ACHN (cell line): ENCODE results near the gene THAP7.
A peak's percentile ranks its signal among the peaks of the same experiment; 100 is the strongest.

ENCODE experiments used
- DNase-seq: peaks from one replicate; pipeline ENCODE4 v3.0.0-alpha.2; 2015
- in situ Hi-C: cut with HindIII; loops from 2 replicates; pipeline ENCODE4 v1.10.0; 2017; ENCODE audit warnings: low sequenced_read_pairs, low pct_ligation_motif_present, low pct_unique_long_range_greater_than_20kb

Gene THAP7

DNA sequence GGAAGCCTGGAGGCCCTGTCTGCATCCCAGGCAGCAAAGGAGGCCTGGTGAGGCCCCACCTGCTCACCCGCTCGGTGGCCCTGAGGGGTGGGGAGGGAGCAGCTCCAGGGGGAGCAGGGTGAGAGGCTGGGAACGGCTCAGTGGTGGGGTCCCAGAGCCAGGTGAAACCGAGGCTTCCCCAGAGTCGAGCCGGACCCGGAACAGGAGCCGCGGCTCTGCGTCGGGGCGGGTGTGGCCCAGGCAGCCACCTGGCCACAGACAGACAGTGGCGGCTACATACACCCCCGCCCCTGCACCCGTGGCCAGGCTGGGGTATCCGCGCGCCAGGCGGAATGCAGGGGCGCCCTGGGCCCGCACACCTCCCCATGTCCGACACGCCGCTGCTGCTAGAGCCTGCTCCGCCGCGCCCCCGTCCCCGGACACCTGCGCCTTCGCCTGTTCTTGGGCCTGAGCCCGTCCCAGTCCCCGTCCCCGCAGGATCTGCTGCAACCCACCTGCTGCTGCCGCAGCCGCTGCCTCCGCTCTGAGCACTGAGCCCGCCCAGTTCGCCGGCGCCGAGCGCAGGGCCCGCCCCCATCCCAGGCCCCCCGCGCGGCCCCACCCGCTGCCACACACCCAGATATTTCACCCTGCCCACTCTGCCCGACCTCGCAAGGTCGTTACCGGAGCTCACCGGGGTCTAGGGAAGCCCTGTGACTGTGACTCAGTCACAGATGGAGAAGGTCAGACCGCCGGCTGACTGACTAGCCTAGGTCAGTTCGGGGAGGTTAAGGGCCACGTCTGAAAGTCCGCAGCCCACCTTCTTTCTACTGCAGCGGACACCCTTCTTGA, 30.3 kb upstream of the THAP7 start, which contains the start of gene SLC7A4:
Gene SLC7A4, minus strand, starts transcription at position 525 of the 831 bp plus-strand sequence. CDS start 749 bp downstream, outside the sequence.
- DNase-seq, result no peak
- in situ Hi-C loops, result no loop called here

DNA sequence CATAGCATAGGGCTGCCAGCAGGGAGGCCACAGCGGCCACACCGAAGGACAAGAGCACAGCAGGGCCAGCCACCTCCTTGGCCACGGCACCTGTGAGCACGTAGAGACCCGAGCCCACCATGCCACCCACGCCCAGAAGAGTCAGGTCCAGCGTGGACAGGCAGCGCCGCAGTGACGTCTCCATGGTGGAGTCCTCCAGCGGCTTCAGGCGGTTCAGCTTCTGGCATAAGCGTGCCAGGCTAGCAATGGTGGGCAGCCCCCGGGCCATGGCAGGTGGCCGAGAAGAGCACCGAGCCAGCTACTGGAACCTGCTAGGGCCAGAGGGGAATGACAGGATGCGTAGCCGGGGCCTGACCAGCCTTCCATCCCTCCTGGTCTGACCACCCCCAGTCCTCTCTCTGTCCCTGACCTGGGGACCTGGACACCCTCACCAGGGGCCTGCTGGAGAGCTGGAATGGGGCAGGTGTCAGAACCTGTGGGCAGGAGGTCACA, 29.7 kb upstream of the THAP7 start:
- no peak for DNase-seq
- in situ Hi-C loops, result no loop called here

DNA sequence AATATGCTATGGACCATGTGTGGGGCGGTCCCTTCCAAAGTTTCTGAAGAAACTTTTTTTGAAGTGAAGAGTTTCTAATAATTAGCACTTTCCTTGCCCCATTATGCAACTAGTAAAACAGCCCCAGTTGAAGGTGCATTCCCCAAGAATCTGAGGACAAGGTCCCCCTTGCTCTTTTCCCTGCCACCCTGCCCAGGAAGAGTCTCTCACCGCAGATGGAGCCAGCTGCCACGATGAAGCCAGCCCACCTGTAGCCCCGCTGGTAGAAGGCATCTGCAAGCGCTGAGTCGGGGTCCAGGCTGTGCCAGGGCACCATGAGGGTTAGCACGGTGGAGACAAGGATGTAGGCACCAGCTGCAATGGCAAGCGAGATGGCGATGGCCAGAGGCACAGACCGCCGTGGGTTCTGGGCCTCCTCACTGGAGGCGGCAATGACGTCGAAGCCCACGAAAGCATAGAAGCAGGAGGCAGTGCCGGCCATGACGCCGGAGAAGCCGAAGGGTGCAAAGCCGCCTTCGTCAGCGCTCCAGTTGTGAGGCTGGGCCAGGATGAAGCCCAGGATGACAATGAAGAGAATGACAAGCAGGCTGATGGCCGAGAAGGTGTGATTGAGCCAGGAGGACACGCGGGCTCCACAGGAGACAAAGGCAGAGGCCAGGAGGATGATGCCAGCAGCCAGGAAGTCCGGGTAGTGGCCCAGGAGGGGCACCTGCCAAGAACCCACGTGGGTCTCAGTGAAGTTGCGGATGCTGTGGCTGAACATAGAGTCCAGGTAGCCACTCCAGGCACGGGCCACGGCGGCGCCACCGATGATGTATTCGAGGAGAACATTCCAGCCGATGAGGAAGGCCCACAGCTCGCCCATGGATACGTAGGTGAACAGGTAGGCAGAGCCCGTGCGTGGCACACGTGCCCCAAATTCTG, 29.0 kb upstream of the THAP7 start:
- in situ Hi-C loops, result no loop called here
- DNase-seq, result no peak

DNA sequence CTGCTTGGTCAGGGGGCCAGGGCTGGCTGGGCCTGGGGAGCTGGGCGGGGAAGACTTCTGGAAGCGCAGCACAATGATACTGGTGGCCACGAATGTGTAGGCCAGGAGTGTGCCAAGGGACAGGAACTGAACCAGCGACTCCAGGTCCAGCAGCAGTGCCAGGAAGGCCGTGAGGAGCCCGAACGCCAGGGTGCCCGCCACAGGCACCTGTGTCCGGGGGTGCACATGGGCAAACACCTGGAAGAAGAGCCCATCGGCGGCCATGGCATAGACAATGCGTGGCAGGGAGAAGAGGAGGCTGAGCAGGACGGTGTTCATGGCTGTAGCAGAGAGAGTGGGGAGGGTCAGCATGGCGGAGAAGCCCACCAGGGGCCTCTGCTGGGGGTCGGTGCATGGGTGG, 28.1 kb upstream of the THAP7 start:
- DNase-seq, result no peak
- in situ Hi-C loops, result no loop called here

DNA sequence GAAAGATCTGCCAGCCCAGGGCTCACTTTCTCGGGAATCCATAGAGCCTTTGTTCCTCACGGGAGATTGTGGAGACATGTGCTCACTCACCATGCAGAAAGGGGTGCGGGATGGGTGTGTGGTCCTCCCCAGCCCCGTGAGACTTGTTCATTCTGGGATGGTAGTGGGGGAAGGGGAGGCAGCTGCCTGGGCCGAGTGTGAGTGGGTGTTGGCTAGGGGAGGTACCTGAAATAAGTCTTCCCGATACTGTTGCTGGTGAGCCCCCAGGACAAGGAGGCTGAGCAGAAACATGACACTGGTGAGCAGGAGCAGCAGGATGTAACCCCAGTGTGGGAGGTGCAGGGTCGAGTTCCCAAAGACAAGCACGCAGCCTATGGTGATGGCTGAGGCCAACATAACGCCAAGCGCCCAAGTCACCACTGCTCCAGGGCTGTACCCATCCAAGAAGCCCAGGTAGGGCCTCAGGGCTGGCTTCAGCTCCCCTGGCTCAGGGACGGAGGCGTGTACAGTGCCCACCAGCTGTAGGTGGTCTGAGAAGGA, 27.6 kb upstream of the THAP7 start:
- DNase-seq, result no peak
- in situ Hi-C loops, result no loop called here

DNA sequence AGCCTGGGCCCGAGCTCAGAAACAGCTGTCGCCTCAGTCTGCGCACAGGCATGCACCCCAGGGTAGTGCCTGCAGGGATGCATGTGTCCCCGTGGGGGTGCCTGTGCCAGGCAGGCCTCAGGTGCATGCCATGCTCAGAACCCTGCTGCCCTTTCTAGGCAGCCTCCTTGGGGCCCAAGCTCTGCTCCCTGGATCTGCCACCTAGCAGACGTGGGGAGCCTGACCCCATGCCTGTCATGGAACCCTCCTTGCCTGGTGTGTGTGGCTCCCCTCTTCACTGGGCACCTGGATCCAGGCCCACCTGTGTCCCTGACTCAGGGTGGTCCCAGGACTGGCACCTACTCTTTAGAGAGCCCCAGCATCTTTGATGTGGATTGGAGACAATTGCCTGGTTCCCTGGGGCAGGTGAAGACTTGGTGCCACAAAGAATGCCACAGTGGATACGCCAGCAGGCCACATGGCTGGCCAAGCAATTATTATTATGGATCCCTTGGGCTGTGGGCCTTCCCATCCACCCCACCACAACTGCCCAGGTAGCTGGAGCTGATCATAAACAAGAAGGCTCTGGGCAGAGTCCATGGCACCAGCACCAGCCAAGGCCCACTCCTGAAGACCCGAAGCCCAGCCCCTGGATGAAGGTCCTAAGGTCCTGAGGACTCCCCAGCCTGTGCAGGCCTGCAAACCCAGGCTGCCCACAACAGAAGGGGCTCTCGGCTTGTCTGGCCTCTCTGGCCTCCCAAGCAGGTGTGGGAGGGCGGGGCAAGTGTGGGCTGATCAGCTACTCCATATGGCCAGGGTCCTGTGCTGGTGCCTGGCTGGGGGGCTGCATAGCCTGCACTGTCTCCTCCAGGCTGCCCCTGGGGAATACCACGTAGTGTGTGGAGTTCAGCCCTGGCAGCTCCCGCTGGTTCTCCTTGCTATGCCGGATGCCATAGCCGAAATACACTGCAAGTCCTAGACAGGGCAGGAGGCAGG, 26.6 kb upstream of the THAP7 start:
- in situ Hi-C loops, result no loop called here
- DNase-seq, result no peak

DNA sequence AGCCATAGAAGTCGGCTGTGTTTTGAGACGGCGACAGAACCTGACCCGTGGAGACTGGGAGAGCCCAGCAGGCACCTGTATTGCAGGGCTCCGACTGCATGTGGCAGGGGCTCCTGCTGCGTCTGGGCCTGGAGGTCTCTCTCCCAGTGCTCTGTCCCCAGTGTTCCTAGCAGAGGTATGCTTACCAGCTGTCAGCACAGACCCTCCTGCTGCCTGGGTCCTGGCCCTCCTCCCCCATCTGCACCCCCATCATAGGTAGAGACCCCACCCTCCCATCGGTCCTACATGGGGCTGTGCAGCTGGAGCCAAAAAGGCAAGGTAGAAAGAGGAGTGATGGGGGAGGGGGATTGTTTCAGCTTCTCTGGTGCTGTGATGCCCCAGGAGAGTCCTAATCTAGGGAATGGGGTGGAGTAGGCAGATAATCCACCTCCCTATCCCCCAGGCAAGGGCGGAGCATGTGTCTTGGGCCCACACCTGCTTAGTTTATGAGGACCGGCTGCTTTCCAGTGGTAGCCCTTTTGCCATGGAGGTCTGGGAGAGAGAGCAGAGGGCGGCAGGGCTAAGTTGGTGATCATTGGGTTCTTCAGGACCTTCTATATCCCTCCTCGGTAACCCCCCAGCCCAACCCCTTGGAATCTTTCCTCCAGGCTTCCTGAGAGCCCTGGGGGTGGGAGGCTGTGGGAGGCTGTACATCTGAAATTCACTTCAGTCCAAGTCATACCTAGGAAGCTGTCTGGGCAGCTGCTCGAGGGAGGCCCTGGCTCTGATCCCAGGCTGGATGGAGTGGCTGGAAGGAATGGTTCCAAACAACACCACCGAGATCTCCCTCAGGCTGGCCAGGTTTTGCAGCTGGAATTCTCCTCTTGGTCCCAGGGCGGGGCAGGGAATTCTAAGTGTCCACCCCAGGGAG, 25.1 kb upstream of the THAP7 start:
- no peak for DNase-seq
- in situ Hi-C loops, result no loop called here

DNA sequence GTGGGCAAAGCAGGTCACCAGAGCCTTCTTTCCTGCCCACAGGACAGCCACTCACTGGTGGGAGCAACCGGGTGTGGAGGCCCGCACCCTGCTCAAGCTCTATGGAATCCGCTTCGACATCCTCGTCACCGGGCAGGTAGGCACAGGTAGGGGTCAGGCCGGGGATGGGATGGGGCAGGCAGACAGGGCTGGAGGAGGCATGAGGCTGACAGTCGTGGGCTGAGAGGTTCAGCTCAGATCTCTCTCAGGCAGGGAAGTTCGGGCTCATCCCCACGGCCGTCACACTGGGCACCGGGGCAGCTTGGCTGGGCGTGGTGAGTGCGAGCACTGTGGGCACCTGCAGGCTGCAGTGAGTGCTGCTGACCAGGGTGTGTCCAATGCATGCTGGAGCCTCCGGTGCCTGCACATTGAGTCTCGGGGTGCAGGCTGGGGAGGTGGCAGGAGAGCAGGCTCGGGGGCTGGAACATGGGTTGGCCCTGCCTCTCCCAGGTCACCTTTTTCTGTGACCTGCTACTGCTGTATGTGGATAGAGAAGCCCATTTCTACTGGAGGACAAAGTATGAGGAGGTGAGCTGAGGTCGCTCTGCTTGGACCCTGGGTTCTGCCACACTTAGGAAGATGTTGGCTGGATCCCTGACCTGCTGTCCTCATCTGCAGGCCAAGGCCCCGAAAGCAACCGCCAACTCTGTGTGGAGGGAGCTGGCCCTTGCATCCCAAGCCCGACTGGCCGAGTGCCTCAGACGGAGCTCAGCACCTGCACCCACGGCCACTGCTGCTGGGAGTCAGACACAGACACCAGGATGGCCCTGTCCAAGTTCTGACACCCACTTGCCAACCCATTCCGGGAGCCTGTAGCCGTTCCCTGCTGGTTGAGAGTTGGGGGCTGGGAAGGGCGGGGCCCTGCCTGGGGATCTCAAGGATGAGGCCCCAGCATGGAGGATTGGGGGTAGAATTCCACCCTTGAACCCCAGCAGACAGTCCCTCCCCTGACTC, 24.1 kb upstream of the THAP7 start:
- no peak for DNase-seq
- in situ Hi-C loops, result no loop called here

DNA sequence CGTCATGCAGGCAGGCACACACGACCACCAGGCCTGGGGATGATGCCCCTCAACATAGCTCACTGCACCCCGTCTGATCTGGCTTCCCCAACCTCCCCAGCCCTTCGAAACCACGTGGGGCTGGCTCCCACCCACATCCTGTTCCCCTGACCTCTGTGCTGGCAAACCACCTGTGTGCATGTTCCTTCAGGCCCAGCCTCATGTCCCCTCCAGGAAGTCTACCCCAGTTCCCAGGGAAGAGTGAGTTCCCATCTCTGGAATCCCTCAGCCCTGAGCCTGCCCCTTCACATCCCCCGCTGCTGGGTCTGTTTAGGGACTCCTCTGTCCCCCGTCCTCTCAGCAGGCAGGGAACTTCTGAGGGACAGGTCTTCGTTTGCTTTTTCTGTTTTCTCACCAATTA, 23.3 kb upstream of the THAP7 start:
- DNase-seq, result no peak
- in situ Hi-C loops, result no loop called here

DNA sequence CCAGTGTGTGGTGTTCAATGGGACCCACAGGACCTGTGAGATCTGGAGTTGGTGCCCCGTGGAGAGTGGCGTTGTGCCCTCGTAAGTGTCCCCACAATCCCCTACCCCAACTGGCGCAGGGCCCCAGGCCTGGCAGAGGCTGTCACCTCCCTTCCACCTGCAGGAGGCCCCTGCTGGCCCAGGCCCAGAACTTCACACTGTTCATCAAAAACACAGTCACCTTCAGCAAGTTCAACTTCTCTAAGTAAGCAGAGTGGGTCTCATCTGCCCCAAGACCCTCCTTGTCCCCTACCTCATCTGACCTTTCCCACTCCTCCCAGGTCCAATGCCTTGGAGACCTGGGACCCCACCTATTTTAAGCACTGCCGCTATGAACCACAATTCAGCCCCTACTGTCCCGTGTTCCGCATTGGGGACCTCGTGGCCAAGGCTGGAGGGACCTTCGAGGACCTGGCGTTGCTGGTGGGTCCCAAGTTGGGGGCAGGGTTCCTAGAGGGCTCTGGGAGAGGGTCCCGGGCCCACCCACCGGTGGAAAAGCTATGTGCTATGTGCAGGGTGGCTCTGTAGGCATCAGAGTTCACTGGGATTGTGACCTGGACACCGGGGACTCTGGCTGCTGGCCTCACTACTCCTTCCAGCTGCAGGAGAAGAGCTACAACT, 21.2 kb upstream of the THAP7 start:
- in situ Hi-C loops, result no loop called here
- no peak for DNase-seq

DNA sequence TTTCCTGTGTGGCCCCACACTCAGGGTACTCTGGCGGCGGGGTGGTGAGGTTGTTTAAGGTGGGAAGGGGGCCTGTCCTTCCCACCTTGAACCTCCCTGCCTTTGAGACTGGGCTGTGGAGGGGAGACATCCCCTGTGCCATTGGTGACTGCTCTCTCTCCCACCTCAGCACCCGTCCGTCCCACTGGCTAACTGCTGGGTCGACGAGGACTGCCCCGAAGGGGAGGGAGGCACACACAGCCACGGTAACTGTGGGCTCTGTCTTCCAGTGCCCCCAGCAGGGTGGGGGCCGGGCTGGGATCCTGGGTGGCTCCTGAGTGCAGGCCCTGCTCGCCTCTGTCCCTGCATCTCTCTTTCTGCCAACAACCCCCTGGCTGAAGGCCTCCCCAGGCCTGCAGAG, 20.6 kb upstream of the THAP7 start:
- no peak for DNase-seq
- in situ Hi-C loops, result no loop called here

DNA sequence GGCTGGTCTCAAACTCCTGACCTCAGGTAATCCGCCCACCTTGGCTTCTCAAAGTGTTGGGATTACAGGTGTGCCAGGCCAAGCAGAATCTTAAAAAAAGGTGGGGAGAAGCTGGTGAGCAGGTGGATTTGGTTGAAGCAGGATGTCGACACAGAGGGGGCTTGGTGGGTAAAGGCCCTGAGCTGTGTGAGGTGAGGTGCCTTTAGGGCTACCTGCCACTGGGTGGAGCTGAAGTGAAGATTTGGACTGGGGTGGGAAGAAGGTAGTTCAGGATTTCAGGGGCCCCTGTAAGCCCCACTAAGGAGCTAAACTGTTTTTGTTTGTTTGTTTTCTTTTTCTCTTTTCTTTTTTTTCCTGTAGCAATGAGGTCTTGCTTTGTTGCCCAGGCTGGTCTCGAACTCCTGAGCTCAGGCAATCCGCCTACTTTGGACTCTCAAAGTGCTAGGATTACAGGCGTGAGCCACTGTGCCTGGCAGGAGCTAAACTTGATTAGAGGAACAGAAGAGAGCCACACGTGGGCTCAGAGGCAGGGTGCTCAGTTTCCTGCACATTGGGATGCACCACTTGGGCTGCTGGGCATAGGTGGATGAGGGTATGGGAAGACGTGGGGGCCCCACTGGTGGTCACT, 19.0 kb upstream of the THAP7 start:
- peak; percentile 18 for DNase-seq
- in situ Hi-C loops, result no loop called here

DNA sequence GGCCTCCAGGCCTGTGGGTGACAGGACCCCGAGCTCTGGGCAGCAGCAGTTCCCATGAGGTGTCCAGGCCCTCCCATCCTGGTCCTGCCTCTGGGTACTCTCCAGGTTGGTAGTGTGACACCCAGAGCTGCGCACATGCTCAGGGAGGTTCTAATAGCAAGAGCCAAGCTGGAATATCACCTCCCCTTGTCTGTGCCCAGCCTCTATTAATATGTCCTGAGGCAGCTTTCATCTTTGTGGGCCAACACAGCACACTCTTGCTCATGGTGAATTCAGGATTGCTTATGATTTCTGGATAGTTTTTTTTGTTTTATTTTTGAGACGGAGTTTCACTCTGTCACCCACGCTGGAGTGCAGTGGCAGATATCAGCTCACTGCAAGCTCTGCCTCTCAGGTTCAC, 16.4 kb upstream of the THAP7 start:
- in situ Hi-C loops, result no loop called here
- DNase-seq, result no peak

DNA sequence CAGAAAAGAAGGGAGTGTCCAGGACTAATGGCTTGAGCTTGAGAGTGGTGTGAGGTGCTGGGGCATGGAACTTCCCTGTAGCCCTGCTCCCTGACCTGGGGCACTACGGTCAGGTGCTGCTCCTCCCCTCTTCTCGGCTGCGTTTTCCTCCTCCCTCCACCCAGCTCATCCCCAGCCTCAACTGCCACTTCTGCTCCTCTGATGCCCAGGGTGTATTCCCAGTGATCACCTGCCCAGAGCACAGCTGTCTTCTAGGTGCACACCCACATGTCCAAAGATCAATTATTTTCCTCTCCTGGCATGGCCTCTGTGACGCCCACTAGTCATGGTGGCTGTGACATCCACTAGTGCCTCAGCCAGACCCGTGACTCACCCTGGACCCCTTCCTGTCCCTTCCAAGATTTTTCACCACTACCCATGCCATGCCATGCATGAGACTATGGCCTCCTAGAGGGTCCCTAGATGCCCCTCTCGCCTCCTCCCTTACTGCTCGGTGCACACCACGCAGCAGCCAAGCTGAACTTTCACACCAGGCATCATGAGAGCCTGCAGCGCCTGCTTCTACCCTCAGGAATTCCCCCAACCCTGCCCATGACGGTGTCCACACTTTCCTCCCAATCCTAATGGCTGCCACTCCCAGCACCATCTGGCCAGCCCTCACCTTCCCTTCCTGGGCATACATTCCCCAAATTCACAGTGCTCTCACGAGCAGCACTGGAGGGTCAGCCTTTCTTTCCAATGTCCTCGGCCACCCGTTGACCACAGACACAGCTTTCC, 14.9 kb upstream of the THAP7 start:
- DNase-seq, result no peak
- in situ Hi-C loops, result no loop called here
